H9 (cell line): ENCODE measurements around the gene PARVB. TPM values are rescaled to one million over a fixed set of nuclear protein-coding genes. Genes with fewer than 3 reads are reported as not detected.

Experiments used
- DNase-seq: peaks from one replicate; pipeline ENCODE4 v3.0.0-alpha.2; 2017
- H2AFZ ChIP-seq: one replicate; pipeline ENCODE4 v1.6.1; 2013; ENCODE audit warnings: mild to moderate bottlenecking, low read length, control low read depth, moderate library complexity
- H2AK5ac ChIP-seq: 2 replicates; pipeline ENCODE4 v1.6.1; 2013; ENCODE audit warnings: low read length, control low read depth, mixed read lengths; ENCODE audit not compliant: insufficient read length
- H2BK120ac ChIP-seq: one replicate; pipeline ENCODE4 v1.6.1; 2013; ENCODE audit warnings: low read depth, mild to moderate bottlenecking, low read length, control low read depth, inconsistent platforms; ENCODE audit not compliant: poor library complexity, severe bottlenecking
- H2BK12ac ChIP-seq: 2 replicates; pipeline ENCODE4 v1.6.1; 2013; ENCODE audit warnings: low read length, control low read depth, mixed read lengths, low read depth; ENCODE audit not compliant: insufficient read length
- H2BK15ac ChIP-seq: 2 replicates; pipeline ENCODE4 v1.6.1; 2013; ENCODE audit warnings: low read depth, low read length, control low read depth
- H2BK20ac ChIP-seq: one replicate; pipeline ENCODE4 v1.6.1; 2013; ENCODE audit warnings: low read depth, mild to moderate bottlenecking, low read length, control low read depth, inconsistent platforms; ENCODE audit not compliant: poor library complexity, severe bottlenecking
- H2BK5ac ChIP-seq: 2 replicates; pipeline ENCODE4 v1.6.1; 2013; ENCODE audit warnings: low read length, control low read depth, mixed read lengths; ENCODE audit not compliant: insufficient read length
- H3K14ac ChIP-seq: 2 replicates; pipeline ENCODE4 v1.6.1; 2013; ENCODE audit warnings: low read length, control low read depth; ENCODE audit not compliant: insufficient read depth
- H3K18ac ChIP-seq: 2 replicates; pipeline ENCODE4 v1.6.1; 2013; ENCODE audit warnings: low read depth, mild to moderate bottlenecking, mixed read lengths, low read length, control low read depth; ENCODE audit not compliant: insufficient read length
- H3K23ac ChIP-seq: 2 replicates; pipeline ENCODE4 v1.6.1; 2013; ENCODE audit warnings: low read length, control low read depth, mixed read lengths, low read depth; ENCODE audit not compliant: insufficient read length
- H3K23me2 ChIP-seq: 2 replicates; pipeline ENCODE4 v1.6.1; 2013; ENCODE audit warnings: low read depth, mild to moderate bottlenecking, mixed read lengths, low read length, control low read depth; ENCODE audit not compliant: insufficient read length, poor library complexity, severe bottlenecking
- H3K27ac ChIP-seq: 2 replicates; pipeline ENCODE4 v1.5.1; 2013; ENCODE audit warnings: low read length, control low read depth, mixed read lengths, low read depth; ENCODE audit not compliant: insufficient read length
- H3K27me3 ChIP-seq: 2 replicates; pipeline ENCODE4 v1.6.1; 2013; ENCODE audit warnings: low read length, control low read depth, inconsistent platforms; ENCODE audit not compliant: insufficient read depth
- H3K4ac ChIP-seq: 2 replicates; pipeline ENCODE4 v1.6.1; 2013; ENCODE audit warnings: low read depth, mild to moderate bottlenecking, control low read depth, inconsistent platforms, low read length, moderate library complexity
- H3K4me1 ChIP-seq: 2 replicates; pipeline ENCODE4 v1.6.1; 2013; ENCODE audit warnings: low read length, control low read depth, inconsistent platforms; ENCODE audit not compliant: insufficient read depth
- H3K4me2 ChIP-seq: 2 replicates; pipeline ENCODE4 v1.6.1; 2013; ENCODE audit warnings: low read length, control low read depth, mixed read lengths; ENCODE audit not compliant: insufficient read length, insufficient read depth
- H3K56ac ChIP-seq: 2 replicates; pipeline ENCODE4 v1.6.1; 2013; ENCODE audit warnings: low read depth, mild to moderate bottlenecking, mixed read lengths, low read length, control low read depth; ENCODE audit not compliant: insufficient read length
- H3K79me1 ChIP-seq: 2 replicates; pipeline ENCODE4 v1.6.1; 2013; ENCODE audit warnings: low read depth, mild to moderate bottlenecking, moderate library complexity, low read length, control low read depth, inconsistent platforms; ENCODE audit not compliant: insufficient read depth, poor library complexity, severe bottlenecking
- H3K79me2 ChIP-seq: 2 replicates; pipeline ENCODE4 v1.6.1; 2013; ENCODE audit warnings: low read length, control low read depth, inconsistent platforms; ENCODE audit not compliant: insufficient read depth
- H3K9ac ChIP-seq: 2 replicates; pipeline ENCODE4 v1.6.1; 2013; ENCODE audit warnings: low read length, control low read depth, mixed read lengths; ENCODE audit not compliant: insufficient read length; ENCODE audit errors: extremely low read depth
- H3K9me3 ChIP-seq: one replicate; pipeline ENCODE4 v1.6.1; 2013; ENCODE audit warnings: low read depth, low read length, inconsistent platforms; ENCODE audit not compliant: control insufficient read depth
- H3T11ph ChIP-seq: one replicate; pipeline ENCODE4 v1.6.1; 2013; ENCODE audit warnings: mild to moderate bottlenecking, low read length, control low read depth, inconsistent platforms
- H4K20me1 ChIP-seq: one replicate; pipeline ENCODE4 v1.6.1; 2013; ENCODE audit not compliant: control insufficient read depth, insufficient read length, insufficient read depth
- H4K5ac ChIP-seq: 2 replicates; pipeline ENCODE4 v1.6.1; 2013; ENCODE audit warnings: low read depth, mild to moderate bottlenecking, mixed read lengths, low read length, control low read depth; ENCODE audit not compliant: insufficient read length
- H4K8ac ChIP-seq: replicated peaks from 2 replicates; pipeline ENCODE4 v1.6.1; 2013; ENCODE audit warnings: low read length, control low read depth, mixed read lengths, low read depth; ENCODE audit not compliant: insufficient read length
- H4K91ac ChIP-seq: 2 replicates; pipeline ENCODE4 v1.6.1; 2013; ENCODE audit warnings: low read depth, mild to moderate bottlenecking, moderate library complexity, mixed read lengths, low read length, control low read depth; ENCODE audit not compliant: insufficient read length
- H3K27ac Mint-ChIP-seq, 3 experiments: 2 replicates in 2 of 3; 3 replicates in 1 of 3; pipeline ENCODE4 v1.8.0; 2020 to 2021; ENCODE audit warnings: mixed read lengths in 3 of 3, mild to moderate bottlenecking in 1 of 3, moderate library complexity in 1 of 3
- H3K27me3 Mint-ChIP-seq: 2 replicates; pipeline ENCODE4 v1.8.0; 2021; ENCODE audit warnings: low read depth, mild to moderate bottlenecking, moderate library complexity, mixed read lengths
- H3K36me3 Mint-ChIP-seq, 3 experiments: 2 replicates in 2 of 3; 3 replicates in 1 of 3; pipeline ENCODE4 v1.8.0; 2020 to 2021; ENCODE audit warnings: low read depth in 3 of 3, mixed read lengths in 3 of 3; ENCODE audit not compliant: insufficient read depth in 1 of 3
- H3K4me1 Mint-ChIP-seq, 2 experiments: 2 replicates each; pipeline ENCODE4 v1.8.0; 2020; ENCODE audit warnings: mixed read lengths in 2 of 2
- H3K4me3 Mint-ChIP-seq, 2 experiments: 2 replicates in 1 of 2; 3 replicates in 1 of 2; pipeline ENCODE4 v1.8.0; 2020 to 2021; ENCODE audit warnings: mild to moderate bottlenecking in 2 of 2, mixed read lengths in 2 of 2, moderate library complexity in 1 of 2
- H3K9me3 Mint-ChIP-seq, 2 experiments: 2 replicates in 1 of 2; 3 replicates in 1 of 2; pipeline ENCODE4 v1.8.0; 2020; ENCODE audit warnings: mild to moderate bottlenecking in 2 of 2, mixed read lengths in 2 of 2, moderate library complexity in 1 of 2
- WGBS: extraction: QIAGEN DNeasy Blood & Tissue Kit; methylation state at CpG from one replicate; pipeline ENCODE4 v1.1.7; 2013; ENCODE audit warnings: missing lambda C conversion rate, low lambda C conversion rate, mixed read lengths; ENCODE audit not compliant: insufficient read length; ENCODE audit errors: extremely low coverage; 5-methylcytosine and 5-hydroxymethylcytosine counted together
- total RNA-seq: library from RNA; stranded (reverse); gene quantifications from 2 replicates; pipeline ENCODE4 v1.2.1, GENCODE V29; 2021
- TF ChIP-seq, protein P1 (sequence below): fragments of 200-600 bp; sonication (generic); conservative IDR thresholded peaks from 3 replicates; pipeline ENCODE4 v1.8.0; 2021; ENCODE audit warnings: antibody characterized with exemption, mild to moderate bottlenecking

PARVB gene
- total RNA-seq, 1 experiment from 2014 or later: 15.6 TPM

DNA sequence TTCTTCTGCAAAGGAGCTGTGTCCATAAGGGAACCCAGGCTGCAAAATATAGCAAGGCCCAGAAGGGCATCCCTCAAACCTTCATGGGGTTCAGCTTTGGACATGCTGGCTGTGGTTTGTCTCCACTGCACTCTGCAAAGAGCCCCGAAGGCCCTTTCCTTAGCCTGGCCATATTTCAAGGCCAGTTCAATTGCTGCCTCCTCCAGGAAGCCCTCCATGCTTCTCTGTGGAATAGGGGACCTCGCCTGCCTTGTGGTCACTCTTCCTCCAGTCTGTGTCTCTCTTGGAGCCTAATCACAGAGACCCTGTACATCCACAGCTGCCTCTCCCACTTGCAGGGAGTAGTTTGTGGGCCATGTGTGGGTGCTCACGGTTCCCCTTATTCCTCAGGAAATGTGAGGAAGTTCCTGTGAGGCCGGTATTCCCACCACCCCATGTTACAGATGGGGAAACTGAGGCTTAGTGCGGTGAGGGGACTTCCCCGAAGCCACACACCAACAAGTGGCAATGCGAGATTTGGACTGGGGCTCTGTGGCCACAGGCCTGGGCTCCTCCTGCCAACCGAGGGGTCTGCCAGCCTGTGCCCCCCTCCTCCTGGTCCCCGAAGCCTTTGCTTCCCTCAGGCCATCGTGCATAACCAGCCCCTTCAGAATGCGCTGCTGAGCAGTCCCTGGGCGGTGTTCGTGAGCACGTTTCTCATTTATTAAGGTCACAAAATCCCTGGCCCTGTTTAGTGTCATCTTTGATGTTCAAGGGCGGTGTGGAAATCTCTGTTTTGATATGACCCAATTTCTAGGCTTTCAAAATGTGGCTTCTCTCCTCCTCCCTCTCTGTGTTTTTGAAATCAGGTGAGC lies 65.8 kb downstream of the PARVB start:
- Histone ChIP-seq H3K56ac (no peak overlapping the region), H3K14ac (no peak overlapping the region), H4K8ac (no peak overlapping the region), H3K4me2 (no peak overlapping the region), H3T11ph (no peak overlapping the region), H3K79me2 (no peaks in the 10 kb centered on the region), H3K27me3 (no peaks in the 10 kb centered on the region), H3K27ac (no peak overlapping the region), H3K23ac (no peak overlapping the region), H4K20me1 (no peaks in the 10 kb centered on the region), H3K23me2 (no peaks in the 10 kb centered on the region), H2AK5ac (no peak overlapping the region), H2BK5ac (no peak overlapping the region), H4K5ac (no peak overlapping the region), H3K79me1 (no peaks in the 10 kb centered on the region), H3K4me1 (no peaks in the 10 kb centered on the region), H2BK120ac (no peak overlapping the region), H3K18ac (no peak overlapping the region), H3K9me3 (no peaks in the 10 kb centered on the region), H2BK12ac (no peak overlapping the region), H2BK15ac (no peak overlapping the region), H2AFZ (no peak overlapping the region), H4K91ac (no peak overlapping the region), H2BK20ac (no peak overlapping the region), H3K4ac (no peak overlapping the region), H3K9ac (no peak overlapping the region)
- DNase-seq: no peak
- peaks cover 0 to 2% (median 0%) of the 10 kb centered on the region in 3 experiments; a peak in 1 of 7 replicates for H3K36me3 Mint-ChIP-seq
- H3K27me3 Mint-ChIP-seq: no peaks in the 10 kb centered on the region; the same call in 1 of the 2 replicates
- TF ChIP-seq, protein P1, sequence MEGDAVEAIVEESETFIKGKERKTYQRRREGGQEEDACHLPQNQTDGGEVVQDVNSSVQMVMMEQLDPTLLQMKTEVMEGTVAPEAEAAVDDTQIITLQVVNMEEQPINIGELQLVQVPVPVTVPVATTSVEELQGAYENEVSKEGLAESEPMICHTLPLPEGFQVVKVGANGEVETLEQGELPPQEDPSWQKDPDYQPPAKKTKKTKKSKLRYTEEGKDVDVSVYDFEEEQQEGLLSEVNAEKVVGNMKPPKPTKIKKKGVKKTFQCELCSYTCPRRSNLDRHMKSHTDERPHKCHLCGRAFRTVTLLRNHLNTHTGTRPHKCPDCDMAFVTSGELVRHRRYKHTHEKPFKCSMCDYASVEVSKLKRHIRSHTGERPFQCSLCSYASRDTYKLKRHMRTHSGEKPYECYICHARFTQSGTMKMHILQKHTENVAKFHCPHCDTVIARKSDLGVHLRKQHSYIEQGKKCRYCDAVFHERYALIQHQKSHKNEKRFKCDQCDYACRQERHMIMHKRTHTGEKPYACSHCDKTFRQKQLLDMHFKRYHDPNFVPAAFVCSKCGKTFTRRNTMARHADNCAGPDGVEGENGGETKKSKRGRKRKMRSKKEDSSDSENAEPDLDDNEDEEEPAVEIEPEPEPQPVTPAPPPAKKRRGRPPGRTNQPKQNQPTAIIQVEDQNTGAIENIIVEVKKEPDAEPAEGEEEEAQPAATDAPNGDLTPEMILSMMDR: no peak
- H3K9me3 Mint-ChIP-seq: no peaks in the 10 kb centered on the region
- no peak overlapping the region for H3K4me3 Mint-ChIP-seq
- no CpG with 5 or more reads among the region's 15 CpGs for WGBS
- peaks cover 20 to 26% of the 10 kb centered on the region in 2 experiments for H3K4me1 Mint-ChIP-seq
- peak overlapping the region in 1 of 3 experiments; percentile 96; a peak in 1 of 7 replicates for H3K27ac Mint-ChIP-seq
